ENCODE data around the gene KIAA0586. TPM values are rescaled to one million over a fixed set of nuclear protein-coding genes. Genes with fewer than 3 reads are reported as not detected.

The KIAA0586 gene
- total RNA-seq, 2 experiments from 2014 or later, result 30.3 to 34.9 TPM

Other genes starting within 250 kb of the KIAA0586 start
- 10 to 100 TPM; 45.3 to 47.0 TPM for gene ACTR10, start 227.6 kb upstream of the KIAA0586 start, total RNA-seq
- gene PSMA3, start 182.9 kb upstream of the KIAA0586 start, total RNA-seq, result 100 to 1,000 TPM; 349 to 355 TPM
- 10 to 100 TPM; 24.1 to 28.1 TPM for gene ARID4A, start 129.2 kb upstream of the KIAA0586 start, total RNA-seq
- not detected for gene TOMM20L, start 31.8 kb upstream of the KIAA0586 start, total RNA-seq
- 10 to 100 TPM; 61.4 to 66.7 TPM for gene TIMM9, start 188 bp upstream of the KIAA0586 start, total RNA-seq
- 1 to 10 TPM; 4.3 to 4.7 TPM for gene DACT1, start 210.2 kb downstream of the KIAA0586 start, total RNA-seq

All from activated CD4-positive, alpha-beta memory T cell treated with anti-CD3 and anti-CD28 coated beads for 36 hours (primary cell).